ENCODE results near the gene SHISA7.
A peak's percentile ranks its signal among the peaks of the same experiment; 100 is the strongest.

Gene SHISA7

DNA sequence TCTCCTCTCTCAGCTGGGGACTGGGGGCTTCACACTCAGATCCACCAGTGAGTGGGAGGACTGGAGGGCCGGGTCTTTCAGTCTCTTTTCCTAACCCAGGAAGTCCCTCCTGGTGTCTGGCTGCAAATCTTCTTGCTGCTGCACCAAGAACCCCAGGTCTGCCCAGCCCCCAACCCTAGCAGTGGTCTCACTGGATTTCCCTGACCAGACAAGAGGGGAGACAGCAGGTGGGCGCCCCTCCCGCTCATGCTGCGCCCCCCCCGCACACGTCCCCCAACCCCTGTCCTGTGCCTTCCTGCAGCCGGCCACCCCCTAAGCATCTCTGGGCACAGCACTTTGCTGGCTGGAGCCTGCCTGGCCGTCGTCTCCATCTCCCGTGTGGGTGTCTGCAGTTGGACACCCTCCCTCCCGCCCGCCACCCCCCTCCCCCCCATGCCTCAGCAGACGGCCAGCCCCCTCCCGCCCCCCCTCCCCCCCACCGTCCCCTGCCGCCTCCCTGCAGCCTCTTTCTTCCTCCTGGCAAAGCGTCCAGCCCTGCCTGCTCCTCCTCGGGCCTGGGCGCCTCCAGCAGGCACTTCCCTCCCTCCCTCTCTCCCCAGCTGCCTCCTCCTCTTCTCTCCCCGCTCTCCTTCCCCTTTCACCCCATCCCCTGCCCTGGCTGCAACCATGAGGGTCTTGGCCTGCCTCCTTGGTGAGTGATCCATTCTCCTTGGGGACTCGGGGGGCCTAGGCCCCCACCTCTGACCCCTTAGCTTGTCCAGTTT is 45.0 kb upstream of the SHISA7 start, which contains the start of gene SSC5D:
TSS of gene SSC5D (plus strand) at position 513 of the 764 bp plus-strand sequence. CDS start at position 667, 154 bp downstream.
- 0 out of 2 replicates have a peak within 1 kb of the TSS, but pooled peaks have one; percentile 13 for H3K27ac ChIP-seq

DNA sequence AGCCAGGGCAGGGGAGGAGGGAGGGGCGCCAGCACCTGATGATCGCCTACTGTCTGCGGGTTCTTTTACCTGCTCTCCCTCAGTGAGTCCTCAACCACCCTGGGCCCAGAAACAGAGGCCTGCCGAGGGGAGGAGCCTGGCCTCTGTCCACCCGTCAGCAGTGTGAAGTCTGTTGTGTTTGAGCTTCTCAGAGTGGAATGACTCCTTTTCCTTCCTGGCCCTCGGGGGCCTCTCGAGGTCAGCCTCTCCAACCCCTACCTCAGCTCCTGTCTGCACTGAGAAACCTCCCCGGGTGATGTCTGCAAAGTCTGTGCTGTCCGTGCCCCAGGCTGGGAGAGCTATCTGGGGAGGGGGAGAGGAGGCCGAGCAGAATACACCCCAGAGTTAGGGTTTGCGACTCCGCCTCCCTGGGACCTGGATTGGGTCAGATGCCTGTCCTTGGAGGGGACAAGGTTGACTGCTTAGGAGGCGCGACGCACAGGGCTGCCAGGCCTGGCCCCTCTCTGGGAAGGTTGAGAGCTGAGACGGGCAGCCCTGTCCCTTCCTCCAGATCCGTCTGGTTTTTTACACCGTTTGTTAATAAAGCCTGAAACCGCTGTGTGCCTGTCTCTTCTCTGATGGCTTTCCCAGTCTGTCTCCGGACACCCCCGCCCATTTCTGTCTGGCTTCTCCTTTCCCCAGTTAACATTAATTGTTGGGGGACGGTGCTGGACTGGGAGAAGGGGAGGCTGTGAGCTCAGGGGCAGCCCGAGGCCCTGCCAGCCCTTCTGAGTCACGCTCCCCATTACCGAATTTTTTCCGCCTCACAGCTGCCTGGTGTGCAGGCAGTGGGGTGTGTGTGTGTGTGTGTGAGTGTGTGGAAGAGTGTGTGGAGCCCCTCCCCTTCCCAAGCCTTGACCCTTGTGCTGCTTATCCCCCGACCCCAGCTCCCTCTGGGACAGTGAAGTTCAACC is 44.1 kb upstream of the SHISA7 start:
- TF ChIP-seq, protein P1, sequence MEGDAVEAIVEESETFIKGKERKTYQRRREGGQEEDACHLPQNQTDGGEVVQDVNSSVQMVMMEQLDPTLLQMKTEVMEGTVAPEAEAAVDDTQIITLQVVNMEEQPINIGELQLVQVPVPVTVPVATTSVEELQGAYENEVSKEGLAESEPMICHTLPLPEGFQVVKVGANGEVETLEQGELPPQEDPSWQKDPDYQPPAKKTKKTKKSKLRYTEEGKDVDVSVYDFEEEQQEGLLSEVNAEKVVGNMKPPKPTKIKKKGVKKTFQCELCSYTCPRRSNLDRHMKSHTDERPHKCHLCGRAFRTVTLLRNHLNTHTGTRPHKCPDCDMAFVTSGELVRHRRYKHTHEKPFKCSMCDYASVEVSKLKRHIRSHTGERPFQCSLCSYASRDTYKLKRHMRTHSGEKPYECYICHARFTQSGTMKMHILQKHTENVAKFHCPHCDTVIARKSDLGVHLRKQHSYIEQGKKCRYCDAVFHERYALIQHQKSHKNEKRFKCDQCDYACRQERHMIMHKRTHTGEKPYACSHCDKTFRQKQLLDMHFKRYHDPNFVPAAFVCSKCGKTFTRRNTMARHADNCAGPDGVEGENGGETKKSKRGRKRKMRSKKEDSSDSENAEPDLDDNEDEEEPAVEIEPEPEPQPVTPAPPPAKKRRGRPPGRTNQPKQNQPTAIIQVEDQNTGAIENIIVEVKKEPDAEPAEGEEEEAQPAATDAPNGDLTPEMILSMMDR (conservative IDR thresholded peaks at IDR 0.05): no peak
- H3K27ac ChIP-seq: 0 out of 2 replicates have a peak overlapping the region, but pooled peaks have one; percentile 13

More for the DNA sequence above, 45.0 kb upstream of the SHISA7 start, which contains the start of gene SSC5D:
- TF ChIP-seq, protein P1 (conservative IDR thresholded peaks at IDR 0.05): no peak

DNA sequence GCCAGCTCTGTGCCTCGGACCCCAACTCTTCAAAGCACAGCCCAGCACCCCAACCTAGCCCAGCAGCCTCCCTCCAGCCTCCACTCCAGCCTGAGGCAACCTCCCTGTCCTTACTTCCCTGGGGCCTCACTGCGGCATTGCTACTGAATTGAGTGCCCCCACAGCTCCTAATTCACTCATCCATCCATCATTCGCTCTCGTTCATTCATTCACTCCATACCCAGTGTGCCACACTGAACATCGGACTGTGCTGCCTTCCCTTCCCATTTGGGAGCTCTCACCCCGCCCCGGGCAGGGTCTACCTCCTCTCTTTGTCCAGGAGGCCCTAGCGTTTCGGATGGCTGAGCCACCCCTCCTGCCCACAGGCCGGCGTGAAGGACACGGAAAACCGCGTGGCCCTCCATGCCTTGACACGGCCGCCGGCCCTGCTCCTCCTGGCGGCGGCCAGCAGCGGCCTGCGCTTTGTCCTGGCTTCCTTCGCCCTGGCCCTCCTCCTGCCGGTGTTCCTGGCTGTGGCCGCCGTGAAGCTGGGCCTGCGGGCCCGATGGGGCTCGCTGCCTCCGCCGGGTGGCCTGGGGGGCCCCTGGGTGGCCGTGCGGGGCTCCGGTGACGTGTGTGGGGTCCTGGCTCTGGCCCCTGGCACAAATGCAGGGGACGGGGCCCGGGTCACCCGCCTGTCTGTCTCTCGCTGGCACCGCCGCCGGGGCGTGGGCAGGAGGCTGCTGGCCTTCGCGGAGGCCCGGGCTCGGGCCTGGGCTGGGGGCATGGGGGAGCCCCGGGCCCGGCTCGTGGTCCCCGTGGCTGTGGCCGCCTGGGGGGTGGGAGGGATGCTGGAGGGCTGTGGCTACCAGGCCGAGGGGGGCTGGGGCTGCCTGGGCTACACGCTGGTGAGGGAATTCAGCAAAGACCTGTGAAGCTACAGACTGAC is 43.2 kb upstream of the SHISA7 start:
- TF ChIP-seq, protein P1 (conservative IDR thresholded peaks at IDR 0.05): no peak
- 0 out of 2 replicates have a peak overlapping the region, but pooled peaks have one; percentile 82 for H3K27ac ChIP-seq

DNA sequence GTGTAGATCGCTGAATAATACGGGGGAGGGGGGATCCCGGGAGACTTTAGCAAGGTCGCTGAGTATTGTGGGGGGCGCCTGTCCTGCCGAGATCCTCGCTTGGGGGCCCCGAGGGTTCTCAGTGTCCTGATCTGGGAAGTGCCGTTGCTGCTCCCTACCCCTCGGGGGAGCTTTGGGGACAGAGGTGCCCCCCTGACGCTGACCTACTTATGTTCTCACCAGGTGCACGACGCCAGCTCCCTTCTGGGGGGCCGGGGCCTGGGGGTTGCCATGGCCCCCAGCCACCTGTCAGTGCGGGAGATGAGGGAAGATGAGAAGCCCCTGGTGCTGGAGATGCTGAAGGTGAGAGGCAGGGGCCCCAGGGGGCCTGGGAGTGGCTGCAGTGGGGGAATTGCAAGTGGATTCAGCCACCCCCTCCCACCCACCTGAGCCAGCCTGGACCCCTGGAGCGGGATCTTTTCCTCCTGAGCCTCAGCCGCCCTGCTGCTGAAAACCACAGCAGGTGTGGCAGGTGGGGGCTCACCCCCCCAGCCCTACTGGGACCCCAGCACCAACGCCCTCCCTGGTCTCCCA is 42.4 kb upstream of the SHISA7 start:
- H3K27ac ChIP-seq: peak overlapping the region; percentile 82
- TF ChIP-seq, protein P1 (conservative IDR thresholded peaks at IDR 0.05): no peak

DNA sequence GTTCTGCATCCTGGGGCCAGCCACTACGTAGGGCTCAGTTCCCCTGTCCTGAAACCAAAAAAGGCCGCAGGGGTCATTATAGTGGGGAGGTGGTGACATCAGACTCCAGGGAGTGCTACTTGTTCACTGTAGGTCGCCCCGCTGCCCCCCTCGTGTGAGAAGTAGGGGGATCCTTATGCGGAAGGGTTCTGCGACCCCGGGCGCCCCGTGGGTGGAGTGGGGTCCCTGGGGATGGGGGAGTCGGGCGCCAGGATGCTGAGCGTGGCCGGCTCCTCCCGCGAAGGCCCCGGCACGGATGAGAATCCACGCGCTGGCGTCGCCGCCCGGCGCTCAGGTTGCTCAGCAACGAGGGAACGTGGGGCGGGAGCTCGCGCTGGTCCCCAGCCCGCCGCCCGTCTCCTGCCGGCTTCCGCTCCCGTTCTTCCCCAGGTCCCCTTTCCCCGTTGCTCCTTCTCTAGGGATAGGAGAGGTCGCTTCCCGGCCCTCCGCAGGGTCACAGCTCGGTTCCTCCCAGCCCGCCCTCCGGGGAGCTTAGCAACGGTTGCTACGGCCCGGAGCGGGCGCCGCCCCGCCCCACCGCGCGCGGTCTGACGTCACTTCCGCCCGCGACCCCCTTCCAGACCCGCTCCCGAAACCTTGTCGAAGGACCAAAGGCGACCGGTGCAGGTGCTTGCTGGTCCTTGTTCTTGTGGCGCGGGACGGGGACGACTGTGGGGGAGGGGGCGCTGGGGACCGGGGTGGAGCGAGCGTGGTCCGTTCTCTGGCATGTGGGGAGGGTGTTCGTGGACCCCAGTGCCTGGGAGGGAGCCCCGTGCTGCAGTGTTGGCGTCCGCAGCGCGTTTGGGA is 41.7 kb upstream of the SHISA7 start, which contains the start of gene NAT14:
TSS of gene NAT14 (plus strand) at position 596 of the 846 bp plus-strand sequence. CDS start 521 bp downstream, outside the sequence.
- TF ChIP-seq, protein P1 (conservative IDR thresholded peaks at IDR 0.05): no peak
- peak within 1 kb of the TSS; percentile 82 for H3K27ac ChIP-seq
